ENCODE data around the gene MOB1A. TPM values are rescaled to one million over a fixed set of nuclear protein-coding genes. Genes with fewer than 3 reads are reported as not detected.

The MOB1A gene
- total and polyA plus RNA-seq, 7 donors, result 13.6 to 71.2 (median 28.8) TPM

- no peak overlapping the region for H3K27ac ChIP-seq
- no peak overlapping the region for H3K4me3 ChIP-seq
- no peaks in the 10 kb centered on the region for H3K9me3 ChIP-seq
- DNase-seq (no peak), ATAC-seq (no peak)
- no peaks in the 10 kb centered on the region for H3K27me3 ChIP-seq (ENCODE audit: insufficient read depth in 3 of 3, low read length in 2 of 3)
- 82 to 86% (median 85%) methylated on average over 8 of the region's 8 CpGs for WGBS, 3 donors
- TF ChIP-seq CTCF (IDR thresholded peaks at IDR 0.05), result no peak
- no peaks in the 10 kb centered on the region for H3K4me1 ChIP-seq
- intact Hi-C loops (cut with DNase I), result no loop called here
- H3K36me3 ChIP-seq (ENCODE audit: insufficient read depth in 1 of 2, low read depth in 1 of 2), result no peaks in the 10 kb centered on the region
Observed at GRCh38 chr2:74109551-74109950, 69.1 kb downstream of the MOB1A start.

- no peaks in the 10 kb centered on the region for H3K9me3 ChIP-seq
- no peak overlapping the region for H3K4me3 ChIP-seq
- DNase-seq (no peak), ATAC-seq (no peak)
- 61 to 71% (median 65%) methylated on average over 12 of the region's 12 CpGs for WGBS, 3 donors
- no peak for TF ChIP-seq CTCF (IDR thresholded peaks at IDR 0.05)
- H3K36me3 ChIP-seq (ENCODE audit: insufficient read depth in 1 of 2, low read depth in 1 of 2), result peaks cover 0 to under 1% of the 10 kb centered on the region in 2 donors
- intact Hi-C loops (cut with DNase I), result no loop called here
- H3K27me3 ChIP-seq (ENCODE audit: insufficient read depth in 3 of 3, low read length in 2 of 3), result no peaks in the 10 kb centered on the region
- no peaks in the 10 kb centered on the region for H3K4me1 ChIP-seq
- no peak overlapping the region for H3K27ac ChIP-seq
Observed at GRCh38 chr2:74107071-74107470, 71.6 kb downstream of the MOB1A start.

GRCh38 chr2:74105413-74105812, 73.3 kb downstream of the MOB1A start:
- Histone ChIP-seq H3K4me3 (no peak overlapping the region), H3K36me3 (ENCODE audit: insufficient read depth in 1 of 2, low read depth in 1 of 2) (peaks cover 2 to 17% of the 10 kb centered on the region in 2 donors), H3K4me1 (no peaks in the 10 kb centered on the region), H3K27ac (no peak overlapping the region), H3K9me3 (no peaks in the 10 kb centered on the region), H3K27me3 (ENCODE audit: insufficient read depth in 3 of 3, low read length in 2 of 3) (no peaks in the 10 kb centered on the region)
- ATAC-seq (no peak), DNase-seq (no peak)
- intact Hi-C loops (cut with DNase I), result no loop called here
- TF ChIP-seq CTCF (IDR thresholded peaks at IDR 0.05), result no peak
- WGBS, 3 donors, result 92 to 96% (median 93%) methylated on average over 8 of the region's 8 CpGs

GRCh38 chr2:74104839-74105238, 73.8 kb downstream of the MOB1A start:
- Histone ChIP-seq H3K27ac (no peak overlapping the region), H3K27me3 (ENCODE audit: insufficient read depth in 3 of 3, low read length in 2 of 3) (no peaks in the 10 kb centered on the region), H3K4me1 (no peaks in the 10 kb centered on the region), H3K9me3 (no peaks in the 10 kb centered on the region), H3K36me3 (ENCODE audit: insufficient read depth in 1 of 2, low read depth in 1 of 2) (peaks cover 2 to 23% of the 10 kb centered on the region in 2 donors), H3K4me3 (no peak overlapping the region)
- ATAC-seq (no peak), DNase-seq (no peak)
- 89 to 92% (median 91%) methylated on average over 7 of the region's 7 CpGs for WGBS, 3 donors
- TF ChIP-seq CTCF (IDR thresholded peaks at IDR 0.05), result no peak
- intact Hi-C loops (cut with DNase I), result no loop called here

- no peak overlapping the region for H3K27ac ChIP-seq
- no peak for DNase-seq
- H3K36me3 ChIP-seq (ENCODE audit: insufficient read depth in 1 of 2, low read depth in 1 of 2), result peaks cover 2 to 33% of the 10 kb centered on the region in 2 donors
- intact Hi-C loops (cut with DNase I), result no loop called here
- H3K4me1 ChIP-seq, result no peaks in the 10 kb centered on the region
- TF ChIP-seq CTCF (IDR thresholded peaks at IDR 0.05), result no peak
- 85 to 89% (median 86%) methylated on average over 6 of the region's 6 CpGs for WGBS, 3 donors
- no peaks in the 10 kb centered on the region for H3K9me3 ChIP-seq
- no peaks in the 10 kb centered on the region for H3K27me3 ChIP-seq (ENCODE audit: insufficient read depth in 3 of 3, low read length in 2 of 3)
- H3K4me3 ChIP-seq, result no peak overlapping the region
- ATAC-seq, result no peak
Observed at GRCh38 chr2:74103763-74104162, 74.9 kb downstream of the MOB1A start.
